ENCODE results near the gene TMEM38B.

DNA sequence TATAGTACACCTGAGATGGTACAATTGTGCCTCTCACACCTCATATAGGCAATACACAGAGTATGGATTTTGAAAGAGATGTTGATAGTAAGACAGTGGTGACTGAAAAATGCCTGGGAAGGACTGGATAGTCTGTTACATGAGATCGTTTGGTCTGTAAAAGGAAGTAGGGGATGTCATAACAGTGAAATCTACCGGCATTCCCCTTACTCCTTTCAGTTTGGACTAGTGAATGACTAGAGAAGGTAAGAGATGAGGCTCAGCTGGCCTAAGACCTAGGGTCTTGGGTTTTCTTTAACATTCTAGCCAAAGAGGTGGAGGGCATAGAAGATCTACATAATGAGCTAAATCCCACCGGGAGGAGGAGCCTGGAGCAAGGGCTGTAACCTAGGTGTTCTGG is 24.0 kb upstream of the TMEM38B start:
- TF ChIP-seq, protein P1, sequence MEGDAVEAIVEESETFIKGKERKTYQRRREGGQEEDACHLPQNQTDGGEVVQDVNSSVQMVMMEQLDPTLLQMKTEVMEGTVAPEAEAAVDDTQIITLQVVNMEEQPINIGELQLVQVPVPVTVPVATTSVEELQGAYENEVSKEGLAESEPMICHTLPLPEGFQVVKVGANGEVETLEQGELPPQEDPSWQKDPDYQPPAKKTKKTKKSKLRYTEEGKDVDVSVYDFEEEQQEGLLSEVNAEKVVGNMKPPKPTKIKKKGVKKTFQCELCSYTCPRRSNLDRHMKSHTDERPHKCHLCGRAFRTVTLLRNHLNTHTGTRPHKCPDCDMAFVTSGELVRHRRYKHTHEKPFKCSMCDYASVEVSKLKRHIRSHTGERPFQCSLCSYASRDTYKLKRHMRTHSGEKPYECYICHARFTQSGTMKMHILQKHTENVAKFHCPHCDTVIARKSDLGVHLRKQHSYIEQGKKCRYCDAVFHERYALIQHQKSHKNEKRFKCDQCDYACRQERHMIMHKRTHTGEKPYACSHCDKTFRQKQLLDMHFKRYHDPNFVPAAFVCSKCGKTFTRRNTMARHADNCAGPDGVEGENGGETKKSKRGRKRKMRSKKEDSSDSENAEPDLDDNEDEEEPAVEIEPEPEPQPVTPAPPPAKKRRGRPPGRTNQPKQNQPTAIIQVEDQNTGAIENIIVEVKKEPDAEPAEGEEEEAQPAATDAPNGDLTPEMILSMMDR (IDR thresholded peaks at IDR 0.05), result no peak
- no peak for TF ChIP-seq POLR2A (IDR thresholded peaks at IDR 0.05)
